DOHH2 (cell line): Measurements from ENCODE around the gene PCBP2.

ENCODE experiments used
- CTCF ChIP-seq: fragments of 200-600 bp; sonication (generic); IDR thresholded peaks from one replicate; pipeline ENCODE4 v1.5.1; 2014; ENCODE audit warnings: antibody characterized with exemption, mild to moderate bottlenecking, low read depth, low read length; ENCODE audit not compliant: poor library complexity, severe bottlenecking
- EZH2phosphoT487 ChIP-seq: fragments of 200-600 bp; sonication (generic); IDR thresholded peaks from 2 replicates; pipeline ENCODE4 v1.6.1; 2017; ENCODE audit warnings: borderline replicate concordance, mild to moderate bottlenecking, antibody characterized with exemption, low read length, moderate library complexity, mixed read lengths

GRCh38 chr12:53454707-53455106, 2.8 kb downstream of the PCBP2 start:
- TF ChIP-seq CTCF (no peak), EZH2phosphoT487 (no peak)
